HepG2 (cell line): ENCODE data around the gene TXN. TPM values are rescaled to one million over a fixed set of nuclear protein-coding genes. Genes with fewer than 3 reads are reported as not detected.

ENCODE experiments used
- ATAC-seq: fragments of 200-7000 bp; cut with Tn5 transposase; 3 replicates; pipeline ENCODE4 v1.9.1; 2020; ENCODE audit warnings: mild to moderate bottlenecking, moderate library complexity
- BruUV-seq: library from RNA; stranded (reverse); fragments of 400-500 nt; replicated peaks from 2 replicates; lab custom pipeline; 2021; lab: Mats Ljungman, UMichigan
- CTCF ChIA-PET: fragments of 300-600 bp; formaldehyde crosslinking; extraction: SDS; loops from one replicate; lab custom pipeline; 2021; ENCODE audit warnings: low total read pairs, inconsistent platforms, low intra/inter-chr PET ratio; lab: Yijun Ruan, JAX
- POLR2A ChIA-PET: fragments of 350-600 bp; sonication (Branson Sonifier 250); formaldehyde crosslinking; loops from one replicate; lab custom pipeline; 2020; ENCODE audit warnings: antibody characterized with exemption, inconsistent platforms; lab: Yijun Ruan, JAX
- DNase-seq: peaks from one replicate; pipeline ENCODE4 v3.0.0-alpha.2; 2015; ENCODE audit warnings: low spot score
- FAIRE-seq: peaks from 3 replicates; lab custom pipeline; 2011; peaks lifted over from hg19 to GRCh38; lab: Jason Lieb, UNC
- H2AFZ ChIP-seq: one replicate; pipeline ENCODE4 v1.6.1; 2011; ENCODE audit warnings: low read length, inconsistent platforms
- H3K27ac ChIP-seq: fragments of 300-600 bp; 3 replicates; pipeline ENCODE4 v1.8.0; 2011; ENCODE audit warnings: mixed run types, mild to moderate bottlenecking, mixed read lengths, low read length, inconsistent platforms; ENCODE audit not compliant: insufficient read depth; ENCODE audit errors: extremely low read length
- H3K27me3 ChIP-seq, 2 experiments: fragments of 200-600 bp in 1 of 2; 2 replicates in 1 of 2; 3 replicates in 1 of 2; pipeline versions ENCODE4 v1.6.0 to v1.8.0; 2011; ENCODE audit warnings: low read length in 2 of 2, mild to moderate bottlenecking in 2 of 2, moderate library complexity in 2 of 2, inconsistent platforms in 1 of 2; ENCODE audit not compliant: insufficient read depth in 2 of 2, control insufficient read depth in 1 of 2
- H3K36me3 ChIP-seq, 2 experiments: fragments of 200-600 bp in 1 of 2; replicated peaks in 1 of 2; 2 replicates in 1 of 2; 3 replicates in 1 of 2; pipeline versions ENCODE4 v1.5.1 to v1.8.0; 2011; ENCODE audit warnings: low read length in 2 of 2, inconsistent platforms in 1 of 2; ENCODE audit not compliant: insufficient read depth in 2 of 2, control insufficient read depth in 1 of 2
- H3K4me1 ChIP-seq: 2 replicates; pipeline ENCODE4 v1.5.1; 2012; ENCODE audit warnings: low read length, inconsistent platforms; ENCODE audit not compliant: insufficient read depth
- H3K4me2 ChIP-seq: 2 replicates; pipeline ENCODE4 v1.6.0; 2011; ENCODE audit warnings: low read depth, low read length, inconsistent platforms
- H3K4me3 ChIP-seq, 3 experiments: fragments of 200-600 bp in 1 of 3; sonication (generic), shearing (Covaris generic) in 1 of 3; replicated peaks in 1 of 3; 2 replicates each; pipeline ENCODE4 v1.5.1; 2011 to 2016; ENCODE audit warnings: low read length in 3 of 3, inconsistent platforms in 2 of 3, low read depth in 2 of 3, mild to moderate bottlenecking in 2 of 3, control low read depth in 1 of 3, mixed read lengths in 1 of 3; ENCODE audit not compliant: insufficient read depth in 1 of 3
- H3K79me2 ChIP-seq: one replicate; pipeline ENCODE4 v1.6.1; 2011; ENCODE audit warnings: low read length, inconsistent platforms; ENCODE audit not compliant: insufficient read depth
- H3K9ac ChIP-seq: 2 replicates; pipeline ENCODE4 v1.6.0; 2011; ENCODE audit warnings: mild to moderate bottlenecking, low read depth, low read length, inconsistent platforms; ENCODE audit not compliant: insufficient read depth
- H3K9me3 ChIP-seq: 2 replicates; pipeline ENCODE4 v1.5.1; 2012; ENCODE audit warnings: mild to moderate bottlenecking, low read length
- H4K20me1 ChIP-seq: 2 replicates; pipeline ENCODE4 v1.6.0; 2011; ENCODE audit warnings: inconsistent platforms, mild to moderate bottlenecking, low read length, moderate library complexity; ENCODE audit not compliant: insufficient read depth
- BRD4 ChIP-seq: sonication (generic); formaldehyde crosslinking; IDR thresholded peaks from 2 replicates; pipeline ENCODE4 v1.4.0; 2020; ENCODE audit warnings: missing genetic modification reagents
- CERS6 ChIP-seq: sonication (generic); formaldehyde crosslinking; IDR thresholded peaks from 2 replicates; pipeline ENCODE4 v1.5.0; 2020; ENCODE audit warnings: missing genetic modification reagents
- CHD2 ChIP-seq: IDR thresholded peaks from 2 replicates; pipeline ENCODE4 v1.6.1; 2011; ENCODE audit warnings: low read depth, low read length, improper control_type of control experiment
- CHD4 ChIP-seq: fragments of 200-600 bp; sonication (generic); IDR thresholded peaks from 2 replicates; pipeline ENCODE4 v1.7.0; 2017; ENCODE audit warnings: mild to moderate bottlenecking, low read length, borderline replicate concordance
- FOXO1 ChIP-seq: sonication (generic); formaldehyde crosslinking; IDR thresholded peaks from 2 replicates; pipeline ENCODE4 v1.4.0; 2020; ENCODE audit warnings: missing genetic modification reagents
- GPN1 ChIP-seq: sonication (generic); formaldehyde crosslinking; IDR thresholded peaks from 2 replicates; pipeline ENCODE4 v1.5.1; 2020; ENCODE audit warnings: missing genetic modification reagents, borderline replicate concordance
- HES4 ChIP-seq: sonication (generic); formaldehyde crosslinking; IDR thresholded peaks from 2 replicates; pipeline ENCODE4 v1.9.0; 2021; ENCODE audit warnings: mild to moderate bottlenecking, missing genetic modification reagents, borderline replicate concordance
- HNRNPL ChIP-seq: fragments of 200-400 bp; formaldehyde crosslinking; IDR thresholded peaks from 2 replicates; pipeline ENCODE4 v1.6.1; 2017; ENCODE audit warnings: mild to moderate bottlenecking, low read depth, low read length
- HOXA5 ChIP-seq: sonication (generic); formaldehyde crosslinking; IDR thresholded peaks from 2 replicates; pipeline ENCODE4 v1.4.0; 2020; ENCODE audit warnings: missing genetic modification reagents
- MLX ChIP-seq: IDR thresholded peaks from 2 replicates; pipeline ENCODE4 v1.6.1; 2016
- RAD21 ChIP-seq: fragments of 450-650 bp; formaldehyde crosslinking; IDR thresholded peaks from 2 replicates; pipeline ENCODE4 v1.5.0; 2020; ENCODE audit warnings: mild to moderate bottlenecking
- RCOR2 ChIP-seq: IDR thresholded peaks from 2 replicates; pipeline ENCODE4 v1.6.1; 2016; ENCODE audit warnings: missing biosample characterization, missing genetic modification reagents
- TRAFD1 ChIP-seq: sonication (generic); formaldehyde crosslinking; IDR thresholded peaks from 2 replicates; pipeline ENCODE4 v1.5.1; 2020; ENCODE audit warnings: missing genetic modification reagents, mild to moderate bottlenecking, borderline replicate concordance
- TRIM24 ChIP-seq: sonication (generic); formaldehyde crosslinking; IDR thresholded peaks from 2 replicates; pipeline ENCODE4 v1.8.0; 2022; ENCODE audit warnings: mild to moderate bottlenecking, missing genetic modification reagents
- YEATS2 ChIP-seq: sonication (generic); formaldehyde crosslinking; IDR thresholded peaks from 2 replicates; pipeline ENCODE4 v1.4.0; 2020; ENCODE audit warnings: missing genetic modification reagents, borderline replicate concordance
- ZMYM4 ChIP-seq: sonication (generic); formaldehyde crosslinking; IDR thresholded peaks from 2 replicates; pipeline ENCODE4 v1.8.1; 2023; ENCODE audit warnings: mild to moderate bottlenecking, missing genetic modification reagents
- ZNF563 ChIP-seq: sonication (generic); formaldehyde crosslinking; IDR thresholded peaks from 2 replicates; pipeline ENCODE4 v1.8.0; 2022; ENCODE audit warnings: mild to moderate bottlenecking, moderate library complexity, missing genetic modification reagents
- ZNF713 ChIP-seq: sonication (generic); formaldehyde crosslinking; IDR thresholded peaks from 2 replicates; pipeline ENCODE4 v1.4.0; 2020; ENCODE audit warnings: mild to moderate bottlenecking, missing genetic modification reagents
- WGBS: methylation state at CpG from one replicate; pipeline ENCODE4 v1.1.6; 2017; ENCODE audit warnings: low lambda C conversion rate; 5-methylcytosine and 5-hydroxymethylcytosine counted together
- in situ Hi-C: cut with HindIII; loops from 2 replicates; pipeline ENCODE4 v1.10.0; 2017; ENCODE audit warnings: low pct_unique_long_range_greater_than_20kb; ENCODE audit not compliant: extremely low pct_ligation_motif_present
- intact Hi-C: fragments of 100-400 bp; cut with micrococcal nuclease; formaldehyde crosslinking; loops from one replicate; pipeline ENCODE4 v1.10.0; 2022; ENCODE audit not compliant: unreplicated experiment
- polyA plus RNA-seq, 8 experiments: library from polyadenylated mRNA; depleted of rRNA in 3 of 8; stranded (reverse) in 7 of 8; unstranded in 1 of 8; fragments of >200 nt; fragmentation: Illumina TruSeq in 4 of 8; extraction: Trizol in 4 of 8; gene quantifications; 2 replicates each; pipeline versions ENCODE4 v1.2.1 to v1.2.3, GENCODE V29; 2011 to 2016; ENCODE audit warnings: low read depth in 4 of 8, missing spikeins in 1 of 8, mixed read lengths in 1 of 8; ENCODE audit not compliant: insufficient read depth in 1 of 8
- total RNA-seq, 5 experiments: library from RNA; depleted of rRNA; stranded (reverse); fragments of >200 nt; fragmentation: Illumina TruSeq; extraction: Trizol; gene quantifications; 2 replicates each; pipeline ENCODE4 v1.2.3, GENCODE V29; 2016; ENCODE audit warnings: low read depth in 1 of 5
- TF ChIP-seq, protein P1 (sequence below): IDR thresholded peaks from 2 replicates; pipeline ENCODE4 v1.6.1; 2018; ENCODE audit warnings: missing genetic modification reagents, mild to moderate bottlenecking, missing compliant biosample characterization

TXN gene
- total and polyA plus RNA-seq, 2 of the 13 experiments (the other 11 are each of a cell fraction or from before 2014, with no cell fraction given) = 364 to 470 TPM

- DNase-seq = peak; percentile 89
- Histone ChIP-seq H3K4me1 (peaks cover 76% of the 10 kb centered on the region), H3K9me3 (no peaks in the 10 kb centered on the region), H3K27me3 (no peaks in the 10 kb centered on the region), H2AFZ (peak overlapping the region; percentile 61), H4K20me1 (no peaks in the 10 kb centered on the region), H3K27ac (peak overlapping the region; percentile 72), H3K4me3 (peak overlapping the region in 1 of 3 experiments; percentile 31; a peak in 2 of 6 replicates), H3K4me2 (peak overlapping the region; percentile 51), H3K79me2 (no peaks in the 10 kb centered on the region), H3K36me3 (no peaks in the 10 kb centered on the region), H3K9ac (peak overlapping the region; percentile 59)
- intact Hi-C loops = loop anchor here (1.0 to 2.0 kb wide), 2 partner anchors 14 to 17 kb away; no protein-coding TSS in a partner anchor
- POLR2A ChIA-PET = interaction anchor here (0.7 to 1.5 kb wide), 8 partner anchors 8 to 70 kb away, joined by 3 to 10 read pairs (median 4); partner anchors contain the start of genes C9orf152 and TXN
- CTCF ChIA-PET = interaction anchor here (1.8 kb wide), 1 partner anchor 15 kb away, joined by 11 read pairs; no protein-coding TSS in a partner anchor
- peak; percentile 83 for ATAC-seq
- BruUV-seq = no TSS peak
- in situ Hi-C loops = no loop called here
- FAIRE-seq = peak; percentile 89
- WGBS = 11% methylated on average over 7 of the region's 11 CpGs
- TF ChIP-seq CERS6 (CRISPR knock-in tag) (no peak), ZNF713 (CRISPR knock-in tag) (no peak), CHD2 (no peak), BRD4 (CRISPR knock-in tag) (no peak), RAD21 (peak; percentile 80), YEATS2 (no peak), FOXO1 (CRISPR knock-in tag) (no peak; the same call in 1 of the 2 replicates), HNRNPL (no peak), ZNF563 (CRISPR knock-in tag) (no peak), HES4 (CRISPR knock-in tag) (no peak), RCOR2 (CRISPR knock-in tag) (peak; percentile 66), CHD4 (no peak), ZMYM4 (CRISPR knock-in tag) (peak; percentile 76), HOXA5 (CRISPR knock-in tag) (no peak), TRAFD1 (no peak), MLX (CRISPR knock-in tag) (peak; percentile 19; the same call in 1 of the 2 replicates), GPN1 (no peak), TRIM24 (no peak)
- TF ChIP-seq, protein P1, sequence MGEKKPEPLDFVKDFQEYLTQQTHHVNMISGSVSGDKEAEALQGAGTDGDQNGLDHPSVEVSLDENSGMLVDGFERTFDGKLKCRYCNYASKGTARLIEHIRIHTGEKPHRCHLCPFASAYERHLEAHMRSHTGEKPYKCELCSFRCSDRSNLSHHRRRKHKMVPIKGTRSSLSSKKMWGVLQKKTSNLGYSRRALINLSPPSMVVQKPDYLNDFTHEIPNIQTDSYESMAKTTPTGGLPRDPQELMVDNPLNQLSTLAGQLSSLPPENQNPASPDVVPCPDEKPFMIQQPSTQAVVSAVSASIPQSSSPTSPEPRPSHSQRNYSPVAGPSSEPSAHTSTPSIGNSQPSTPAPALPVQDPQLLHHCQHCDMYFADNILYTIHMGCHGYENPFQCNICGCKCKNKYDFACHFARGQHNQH (CRISPR knock-in tag) = peak; percentile 52; the same call in 1 of the 2 replicates
These were observed 58.7 kb downstream of the TXN start for GRCh38 chr9:110197330-110198187.
